HG02588 (cell line): ENCODE results near the gene GRAMD1B.

Experiments
- ATAC-seq: cut with Tn5 transposase; IDR thresholded peaks from one replicate; pipeline ENCODE4 v1.9.1; 2021; ENCODE audit warnings: mild to moderate bottlenecking, moderate library complexity; ENCODE audit not compliant: unreplicated experiment

GRAMD1B gene

GRCh38 chr11:123429913-123430720 is at the start of gene GRAMD1B:
TSS of gene GRAMD1B (plus strand) at chr11:123430269. CDS start at chr11:123430793, 524 bp downstream.
- ATAC-seq = peak; percentile 67

- no peak for ATAC-seq
These were observed 48.9 kb upstream of the GRAMD1B start for GRCh38 chr11:123381149-123381548.

- peak; percentile 84 for ATAC-seq
These were observed 48.1 kb upstream of the GRAMD1B start for GRCh38 chr11:123381817-123382554.

GRCh38 chr11:123382555-123383074 is 47.5 kb upstream of the GRAMD1B start:
- peak; percentile 6 for ATAC-seq

- no peak for ATAC-seq
These were observed 46.0 kb upstream of the GRAMD1B start for GRCh38 chr11:123384116-123384515.

GRCh38 chr11:123386796-123387510 is 43.1 kb upstream of the GRAMD1B start:
- no peak for ATAC-seq

- no peak for ATAC-seq
These were observed 41.4 kb upstream of the GRAMD1B start for GRCh38 chr11:123388640-123389039.

- no peak for ATAC-seq
These were observed 39.9 kb upstream of the GRAMD1B start for GRCh38 chr11:123390146-123390545.

GRCh38 chr11:123391646-123392348 is 38.3 kb upstream of the GRAMD1B start:
- no peak for ATAC-seq

- no peak for ATAC-seq
These were observed 37.6 kb upstream of the GRAMD1B start for GRCh38 chr11:123392431-123392830.

- ATAC-seq = no peak
These were observed 37.2 kb upstream of the GRAMD1B start for GRCh38 chr11:123392844-123393243.

GRCh38 chr11:123393312-123393927 is 36.6 kb upstream of the GRAMD1B start:
- ATAC-seq = no peak

GRCh38 chr11:123404676-123405075 is 25.4 kb upstream of the GRAMD1B start:
- no peak for ATAC-seq

- no peak for ATAC-seq
These were observed 24.9 kb upstream of the GRAMD1B start for GRCh38 chr11:123405123-123405592.

GRCh38 chr11:123406441-123407129 is 23.5 kb upstream of the GRAMD1B start:
- ATAC-seq = peak; percentile 71

GRCh38 chr11:123407130-123407995 is 22.7 kb upstream of the GRAMD1B start:
- ATAC-seq = peak; percentile 62

- ATAC-seq = no peak
These were observed 22.0 kb upstream of the GRAMD1B start for GRCh38 chr11:123407996-123408597.
